NCI-H2171 treated with DMSO at 0.1 percent for 48 hours (cell line): Measurements from ENCODE around the gene APBB2.

Experiments used
- DNase-seq: peaks from one replicate; lab custom pipeline; 2025; lab: John Stamatoyannopoulos, UW

APBB2 gene

GRCh38 chr4:41098093-41099048, 116.0 kb downstream of the APBB2 start:
- DNase-seq = no peak

- no peak for DNase-seq
Observed at GRCh38 chr4:41095973-41096372, 118.4 kb downstream of the APBB2 start.

GRCh38 chr4:41095192-41095872, 119.0 kb downstream of the APBB2 start:
- DNase-seq = no peak

- DNase-seq = no peak
Observed at GRCh38 chr4:41092128-41092527, 122.2 kb downstream of the APBB2 start.

- no peak for DNase-seq
Observed at GRCh38 chr4:41081847-41082246, 132.5 kb downstream of the APBB2 start.

GRCh38 chr4:41080976-41081375, 133.4 kb downstream of the APBB2 start:
- DNase-seq = no peak

- DNase-seq = no peak
Observed at GRCh38 chr4:41079881-41080560, 134.3 kb downstream of the APBB2 start.

GRCh38 chr4:41077628-41078027, 136.7 kb downstream of the APBB2 start:
- no peak for DNase-seq

GRCh38 chr4:41076481-41076880, 137.9 kb downstream of the APBB2 start:
- DNase-seq = no peak

- no peak for DNase-seq
Observed at GRCh38 chr4:41074215-41074614, 140.1 kb downstream of the APBB2 start.

GRCh38 chr4:41072021-41072777, 142.1 kb downstream of the APBB2 start:
- peak; percentile 27 for DNase-seq

GRCh38 chr4:41070516-41071281, 143.6 kb downstream of the APBB2 start:
- DNase-seq = no peak

GRCh38 chr4:41069838-41070237, 144.5 kb downstream of the APBB2 start:
- peak; percentile 70 for DNase-seq

- DNase-seq = peak; percentile 44
Observed at GRCh38 chr4:41069257-41069656, 145.1 kb downstream of the APBB2 start.

- no peak for DNase-seq
Observed at GRCh38 chr4:41067369-41067768, 147.0 kb downstream of the APBB2 start.

GRCh38 chr4:41066049-41066448, 148.3 kb downstream of the APBB2 start:
- no peak for DNase-seq

GRCh38 chr4:41065434-41066006, 148.8 kb downstream of the APBB2 start:
- DNase-seq = no peak

- DNase-seq = no peak
Observed at GRCh38 chr4:41064953-41065352, 149.4 kb downstream of the APBB2 start.

GRCh38 chr4:41061482-41062185, 152.7 kb downstream of the APBB2 start:
- no peak for DNase-seq
